Measurements from ENCODE around the gene P2RX3.

Gene P2RX3

DNA sequence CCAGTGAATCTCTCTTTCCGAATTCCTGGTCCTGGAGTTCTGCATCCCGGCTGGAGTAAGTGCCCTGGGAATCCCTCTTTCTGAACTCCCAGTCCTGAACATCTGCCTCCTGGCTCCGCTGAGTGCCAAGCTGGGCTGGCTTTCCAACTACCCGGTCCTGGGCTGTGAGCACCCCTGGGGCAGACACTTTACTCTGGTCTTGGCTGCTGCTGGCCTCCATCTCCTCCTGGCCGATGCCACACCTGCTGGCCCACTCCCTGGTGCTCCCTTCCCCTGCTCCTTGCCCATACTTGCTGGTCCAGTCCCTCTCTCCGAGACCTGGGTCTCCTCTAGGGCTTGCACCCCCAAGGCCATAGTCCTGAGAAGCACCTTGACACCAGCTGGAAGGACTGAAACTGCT is 28.1 kb upstream of the P2RX3 start:
- no peak for DNase-seq (ENCODE audit: low spot score)

DNA sequence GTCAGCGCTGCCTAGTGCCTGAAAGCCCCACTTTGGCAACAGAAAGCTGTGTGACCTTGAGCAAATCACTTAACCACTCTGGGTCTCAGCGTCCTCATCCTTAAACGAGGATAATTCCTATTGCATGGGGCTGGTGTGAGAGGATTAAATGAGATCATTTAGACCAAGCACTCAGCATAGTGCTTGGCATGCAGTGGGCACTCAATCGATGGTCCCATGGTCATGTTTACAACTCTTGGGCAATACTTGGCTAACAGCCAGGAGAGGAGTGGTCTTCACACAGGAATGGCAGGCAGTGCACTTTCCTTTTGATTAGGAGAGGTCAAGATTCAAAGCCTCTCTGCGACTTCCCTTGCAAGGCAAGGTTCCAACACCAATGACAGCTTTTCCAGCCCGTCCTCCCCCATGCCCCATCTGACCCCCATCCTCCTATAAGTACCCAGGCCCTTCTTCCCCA is 27.5 kb upstream of the P2RX3 start:
- no peak for DNase-seq (ENCODE audit: low spot score)

DNA sequence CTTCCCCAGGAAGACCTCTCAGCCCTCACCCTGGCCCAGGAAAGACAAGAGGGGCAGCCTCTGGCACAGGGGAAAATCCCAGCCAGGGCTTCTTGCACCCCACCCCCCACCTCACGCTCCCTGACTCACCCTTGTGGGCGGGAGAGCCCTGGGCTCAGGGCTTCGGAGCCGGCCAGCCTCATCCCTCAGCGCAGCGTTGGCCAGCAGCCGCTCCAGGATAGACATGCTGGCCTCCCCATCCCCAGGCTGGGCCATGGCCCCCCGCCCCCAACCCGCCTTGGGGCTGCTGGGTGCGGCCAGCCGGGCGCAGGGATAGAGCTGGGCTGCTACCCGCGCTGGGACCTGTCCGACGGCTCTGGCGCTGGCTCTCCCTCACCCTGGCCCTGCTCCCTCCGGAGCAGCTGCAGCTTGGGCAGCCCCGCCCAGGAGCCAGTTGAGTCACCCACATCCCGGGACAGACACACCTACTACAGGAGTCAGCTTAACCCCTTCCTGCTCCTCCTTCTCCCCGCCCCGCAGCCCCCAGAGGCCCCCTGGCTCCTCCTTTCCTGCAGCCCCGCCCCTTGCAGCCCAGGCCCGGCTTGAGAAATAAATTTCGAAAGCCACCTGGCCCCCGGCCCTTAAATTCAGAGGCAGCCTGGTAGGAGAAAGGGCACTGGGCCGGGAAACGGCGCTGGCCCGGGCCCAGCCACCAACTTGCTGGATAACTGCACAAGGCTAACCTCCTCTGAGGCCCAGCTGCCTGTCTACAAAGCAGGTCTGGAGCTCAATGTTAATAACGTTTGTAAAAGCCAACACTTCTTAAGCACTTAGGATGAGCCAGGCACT is 26.8 kb upstream of the P2RX3 start:
- DNase-seq (ENCODE audit: low spot score), result peak; percentile 87

DNA sequence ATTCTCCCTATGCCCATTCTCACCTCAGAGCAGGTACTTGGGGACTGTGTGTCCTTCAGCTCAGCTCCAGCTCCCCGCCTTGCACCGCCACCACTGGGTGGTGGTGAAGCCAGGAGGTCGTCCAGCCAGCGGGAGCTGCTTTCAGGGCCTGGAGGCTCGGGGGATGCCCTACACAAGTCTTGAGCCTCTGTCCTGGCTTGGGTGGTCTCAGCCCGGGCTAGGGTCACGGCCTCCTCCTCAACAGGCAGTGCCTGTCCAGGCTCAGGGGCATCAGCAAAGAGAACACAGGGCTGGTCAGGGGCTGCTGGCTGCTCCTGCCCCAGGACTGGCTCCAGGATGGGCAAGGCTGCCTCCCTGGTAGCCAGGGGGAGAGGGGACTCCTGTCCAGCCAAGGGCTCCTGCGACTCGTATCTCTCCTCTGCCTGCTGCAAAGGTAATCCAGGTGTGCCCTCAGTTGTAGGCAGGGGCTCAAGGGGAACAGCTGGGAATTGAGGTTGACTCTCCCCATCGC is 25.6 kb upstream of the P2RX3 start:
- DNase-seq (ENCODE audit: low spot score), result no peak

DNA sequence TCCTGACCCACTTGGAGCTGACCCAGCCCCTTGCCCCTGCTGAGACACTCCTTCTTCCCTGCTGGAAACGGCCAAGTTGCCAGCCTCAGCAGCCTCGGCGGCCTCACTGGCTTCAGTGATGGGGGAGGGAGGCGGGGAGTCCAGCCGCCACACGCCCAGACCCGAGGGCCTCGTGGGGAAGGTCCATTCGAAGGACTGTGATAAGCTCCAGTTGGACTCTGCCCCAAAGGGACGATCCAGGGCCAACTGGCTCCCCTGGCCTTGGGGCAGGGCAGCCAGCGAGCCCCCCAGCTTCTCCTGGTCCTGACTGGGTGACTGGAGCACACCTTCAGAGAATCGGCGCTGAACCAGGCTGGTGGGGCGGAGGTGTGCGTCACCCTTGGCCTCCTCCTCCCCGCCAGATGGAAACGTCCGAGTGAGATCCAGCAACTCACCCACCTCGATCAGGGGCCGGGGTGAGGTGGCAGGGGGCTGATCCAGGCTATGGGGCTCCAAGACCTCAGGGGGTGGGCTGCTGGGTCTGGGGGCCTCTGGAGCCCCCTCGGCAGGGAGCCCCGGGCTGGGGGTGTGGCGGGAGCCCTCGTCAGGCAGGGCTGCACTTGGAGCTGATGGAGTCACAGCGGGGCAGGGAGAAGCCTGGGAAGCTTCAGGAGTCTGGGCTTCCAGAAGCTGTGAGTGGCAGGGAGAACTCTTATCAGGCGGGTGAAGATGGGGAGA is 24.9 kb upstream of the P2RX3 start:
- no peak for DNase-seq (ENCODE audit: low spot score)

DNA sequence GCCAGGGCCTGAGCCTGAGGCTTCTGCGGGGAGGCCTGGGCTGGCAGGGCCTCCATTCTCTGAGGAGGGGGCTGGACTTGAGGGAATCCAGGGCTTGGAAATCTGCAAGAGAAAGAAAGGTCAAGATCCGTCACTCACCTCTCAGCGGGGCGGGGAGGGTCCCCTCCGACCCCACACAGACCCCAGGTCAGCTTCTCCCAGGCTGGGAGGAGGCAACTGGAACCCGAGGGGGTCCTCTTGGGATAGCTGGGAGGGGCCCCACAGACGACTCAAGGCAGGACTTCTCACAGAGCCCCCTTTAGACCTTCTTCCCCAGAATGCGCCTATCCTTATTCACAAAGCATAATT is 24.4 kb upstream of the P2RX3 start:
- no peak for DNase-seq (ENCODE audit: low spot score)

- DNase-seq (ENCODE audit: low spot score), result no peak
Observed at GRCh38 chr11:57314221-57314973, 23.8 kb upstream of the P2RX3 start.

- no peak for DNase-seq (ENCODE audit: low spot score)
Observed at GRCh38 chr11:57315491-57315890, 22.7 kb upstream of the P2RX3 start.

- no peak for DNase-seq (ENCODE audit: low spot score)
Observed at GRCh38 chr11:57316017-57316416, 22.1 kb upstream of the P2RX3 start.

GRCh38 chr11:57318178-57318577 is 20.0 kb upstream of the P2RX3 start:
- DNase-seq (ENCODE audit: low spot score), result no peak

- no peak for DNase-seq (ENCODE audit: low spot score)
Observed at GRCh38 chr11:57320067-57320718, 18.0 kb upstream of the P2RX3 start.

DNA sequence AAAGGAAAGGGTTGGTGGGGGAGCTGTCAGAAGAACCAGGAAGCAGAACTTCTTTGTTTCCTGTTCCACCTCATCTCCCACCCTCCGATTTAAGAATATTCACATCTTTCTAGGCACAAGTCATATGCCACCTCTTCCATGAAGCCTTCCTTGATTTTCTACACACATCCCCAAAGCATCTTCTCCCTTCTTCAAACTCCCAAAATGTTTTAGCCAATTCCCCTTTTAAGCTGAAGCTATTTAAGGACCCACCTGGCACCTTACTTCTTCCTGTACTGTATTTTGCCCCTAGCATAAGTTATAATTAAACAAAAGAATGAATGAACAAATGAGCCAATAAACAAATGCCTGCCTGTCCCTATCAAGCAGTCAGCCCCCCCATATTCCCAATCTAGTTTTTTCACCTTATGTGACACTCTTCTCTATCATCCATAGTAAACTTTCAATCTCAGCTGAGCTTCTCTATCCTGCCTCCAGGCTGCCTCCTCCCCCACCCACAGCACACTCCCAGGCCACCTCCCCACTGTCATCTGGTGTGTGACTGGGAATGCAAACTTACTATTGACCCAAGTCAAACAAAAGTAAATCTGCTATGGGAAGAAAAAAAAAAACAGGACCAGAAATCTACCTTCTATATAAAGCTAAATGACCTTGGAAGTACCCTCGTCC is 17.3 kb upstream of the P2RX3 start:
- no peak for DNase-seq (ENCODE audit: low spot score)

- no peak for DNase-seq (ENCODE audit: low spot score)
Observed at GRCh38 chr11:57321388-57322255, 16.5 kb upstream of the P2RX3 start.

DNA sequence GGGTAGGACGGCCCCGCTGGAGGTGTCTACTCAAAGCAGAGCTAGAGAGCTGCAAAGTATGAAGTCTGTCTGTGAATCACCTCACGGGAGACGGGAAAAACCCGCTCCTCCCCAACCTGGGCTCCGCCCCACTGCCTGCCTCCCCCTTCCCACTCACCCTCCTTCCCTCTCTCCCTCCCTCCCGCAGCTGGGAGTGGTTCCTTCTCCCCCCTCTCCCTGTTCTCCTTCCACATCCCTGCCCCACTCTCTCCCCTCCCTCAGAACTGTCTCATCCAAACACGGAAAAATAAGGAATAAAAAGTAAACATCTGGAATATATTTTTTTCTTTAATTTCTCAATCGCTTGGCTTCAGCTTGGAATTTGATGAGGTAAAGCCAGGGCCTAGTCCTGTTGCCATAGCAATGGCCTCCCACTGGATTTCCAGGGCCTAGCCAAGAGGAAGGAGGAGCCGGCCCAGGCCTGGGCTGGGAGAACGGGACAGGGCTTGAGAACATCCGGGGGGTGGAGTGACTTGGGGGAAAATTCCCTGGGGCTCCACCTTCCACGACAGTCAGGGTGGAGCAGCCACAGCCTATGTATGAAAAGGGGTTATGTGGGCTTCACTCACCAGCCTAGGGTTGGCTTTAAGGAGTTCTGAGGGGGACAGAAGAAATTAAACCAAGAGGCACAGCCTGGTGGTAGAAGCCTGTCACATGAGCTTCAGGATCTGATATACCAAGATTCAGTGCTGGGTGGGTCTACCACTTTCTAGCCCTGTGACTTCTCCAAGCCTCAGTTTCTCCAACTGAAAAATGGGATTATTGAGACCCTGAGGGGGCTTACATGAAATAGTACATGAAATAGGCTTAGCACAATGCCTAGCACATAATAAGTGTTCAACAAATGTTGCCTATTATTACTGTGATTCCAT is 15.6 kb upstream of the P2RX3 start:
- no peak for DNase-seq (ENCODE audit: low spot score)

GRCh38 chr11:57323167-57323854 is 14.8 kb upstream of the P2RX3 start:
- DNase-seq (ENCODE audit: low spot score), result no peak

GRCh38 chr11:57323855-57324153 is 14.3 kb upstream of the P2RX3 start:
- no peak for DNase-seq (ENCODE audit: low spot score)

DNA sequence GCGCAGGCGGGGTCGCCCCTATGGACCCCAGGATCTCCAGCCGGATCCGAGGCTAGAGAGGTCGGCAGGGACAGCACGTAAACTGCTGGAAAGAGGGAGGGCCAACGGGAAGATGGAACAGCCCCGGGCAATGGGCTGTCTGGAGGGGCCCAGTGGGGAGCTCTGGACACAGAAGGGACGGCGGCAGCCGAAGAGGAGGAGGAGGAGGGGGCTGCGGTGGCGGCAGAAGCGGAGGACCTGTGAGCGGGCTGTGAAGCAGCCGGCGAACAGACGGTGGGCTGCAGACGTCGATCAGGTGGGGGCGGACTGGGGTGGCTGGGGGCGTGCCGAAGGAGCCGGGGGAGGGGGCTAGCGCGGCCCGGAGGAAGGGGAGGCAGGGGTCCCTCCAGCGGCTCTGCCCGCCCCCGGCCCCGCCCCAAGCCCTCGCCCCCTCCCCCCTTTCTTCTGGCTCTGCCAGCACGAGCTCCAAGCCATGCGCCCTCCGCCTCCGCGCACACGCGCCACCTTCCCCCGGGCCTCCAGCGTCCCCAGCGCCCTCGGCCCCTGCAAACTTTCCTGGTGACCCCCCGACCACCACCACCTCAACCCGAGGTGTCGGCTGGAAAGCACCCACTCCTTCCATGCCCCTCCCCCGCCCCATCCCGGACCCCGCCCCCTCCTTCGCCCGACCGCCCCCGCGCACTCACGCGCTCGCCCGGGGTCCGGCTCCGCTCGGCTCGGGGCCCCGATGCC is 13.8 kb upstream of the P2RX3 start:
- DNase-seq (ENCODE audit: low spot score), result no peak
